ENCODE results near the gene MAGI2. TPM values are rescaled to one million over a fixed set of nuclear protein-coding genes. Genes with fewer than 3 reads are reported as not detected.

MAGI2 gene
- total and polyA plus RNA-seq, 2 donors from 2014 or later: 4.4 to 9.0 TPM

DNA sequence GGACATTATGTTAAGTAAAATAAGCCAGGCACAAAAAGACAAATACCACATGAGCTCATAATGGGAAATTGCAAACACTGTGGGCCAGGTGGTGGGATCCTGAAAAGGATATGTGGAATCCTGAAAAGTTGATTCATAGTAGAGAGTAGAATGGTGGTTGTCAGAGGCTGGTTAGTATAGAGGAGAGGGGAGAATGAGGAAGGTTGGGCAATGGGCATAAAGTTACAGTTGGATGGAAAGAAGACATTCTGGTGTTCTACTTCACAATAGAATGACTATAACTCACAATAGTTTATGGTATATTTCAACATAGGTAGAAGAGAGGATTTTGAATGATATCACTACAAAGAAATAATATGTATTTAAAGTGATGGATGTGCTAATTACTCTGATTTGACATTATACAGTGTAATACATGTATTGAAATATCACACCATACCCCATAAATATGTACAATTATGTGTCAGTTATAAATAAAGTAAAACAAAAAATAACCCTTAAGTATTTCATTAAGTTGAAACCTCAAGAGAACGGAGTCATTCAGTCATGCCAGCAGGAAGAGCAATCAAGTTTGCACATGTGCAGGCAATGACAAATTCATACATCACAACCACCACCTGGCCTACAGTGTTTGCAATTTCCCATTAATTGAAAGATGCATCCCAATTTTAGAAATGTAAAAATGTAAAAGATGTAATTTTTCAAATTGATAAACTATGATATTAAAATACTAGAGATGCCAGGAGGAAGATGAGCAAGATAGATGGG lies 156.7 kb downstream of the MAGI2 start:
- no peaks in the 10 kb centered on the region for H3K36me3 ChIP-seq (ENCODE audit: control insufficient read depth in 2 of 3, insufficient read depth in 3 of 3, low read length in 3 of 3)
- intact Hi-C loops (cut with DNase I): no loop called here
- FAIRE-seq (no peak), DNase-seq (no peak)
- H3K9ac ChIP-seq (ENCODE audit: low read length in 3 of 3): no peak overlapping the region
- TF ChIP-seq, protein P1, sequence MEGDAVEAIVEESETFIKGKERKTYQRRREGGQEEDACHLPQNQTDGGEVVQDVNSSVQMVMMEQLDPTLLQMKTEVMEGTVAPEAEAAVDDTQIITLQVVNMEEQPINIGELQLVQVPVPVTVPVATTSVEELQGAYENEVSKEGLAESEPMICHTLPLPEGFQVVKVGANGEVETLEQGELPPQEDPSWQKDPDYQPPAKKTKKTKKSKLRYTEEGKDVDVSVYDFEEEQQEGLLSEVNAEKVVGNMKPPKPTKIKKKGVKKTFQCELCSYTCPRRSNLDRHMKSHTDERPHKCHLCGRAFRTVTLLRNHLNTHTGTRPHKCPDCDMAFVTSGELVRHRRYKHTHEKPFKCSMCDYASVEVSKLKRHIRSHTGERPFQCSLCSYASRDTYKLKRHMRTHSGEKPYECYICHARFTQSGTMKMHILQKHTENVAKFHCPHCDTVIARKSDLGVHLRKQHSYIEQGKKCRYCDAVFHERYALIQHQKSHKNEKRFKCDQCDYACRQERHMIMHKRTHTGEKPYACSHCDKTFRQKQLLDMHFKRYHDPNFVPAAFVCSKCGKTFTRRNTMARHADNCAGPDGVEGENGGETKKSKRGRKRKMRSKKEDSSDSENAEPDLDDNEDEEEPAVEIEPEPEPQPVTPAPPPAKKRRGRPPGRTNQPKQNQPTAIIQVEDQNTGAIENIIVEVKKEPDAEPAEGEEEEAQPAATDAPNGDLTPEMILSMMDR (IDR thresholded peaks at IDR 0.05; ENCODE audit: borderline replicate concordance, extremely low read depth, insufficient read depth): no peak
- H3K27ac ChIP-seq (ENCODE audit: low read depth in 2 of 2, low read length in 2 of 2): no peak overlapping the region
- no peaks in the 10 kb centered on the region for H3K27me3 ChIP-seq (ENCODE audit: control insufficient read depth, insufficient read depth, low read length)
- H3K9me3 ChIP-seq (ENCODE audit: control insufficient read depth in 2 of 3, insufficient read depth in 1 of 3, low read length in 3 of 3): no peaks in the 10 kb centered on the region
- H3K4me3 ChIP-seq (ENCODE audit: low read length in 3 of 3): no peak overlapping the region
- peaks cover 0 to 5% (median 3%) of the 10 kb centered on the region in 3 donors for H3K4me1 ChIP-seq (ENCODE audit: control insufficient read depth in 2 of 3, insufficient read depth in 2 of 3, low read depth in 1 of 3, low read length in 3 of 3)

DNA sequence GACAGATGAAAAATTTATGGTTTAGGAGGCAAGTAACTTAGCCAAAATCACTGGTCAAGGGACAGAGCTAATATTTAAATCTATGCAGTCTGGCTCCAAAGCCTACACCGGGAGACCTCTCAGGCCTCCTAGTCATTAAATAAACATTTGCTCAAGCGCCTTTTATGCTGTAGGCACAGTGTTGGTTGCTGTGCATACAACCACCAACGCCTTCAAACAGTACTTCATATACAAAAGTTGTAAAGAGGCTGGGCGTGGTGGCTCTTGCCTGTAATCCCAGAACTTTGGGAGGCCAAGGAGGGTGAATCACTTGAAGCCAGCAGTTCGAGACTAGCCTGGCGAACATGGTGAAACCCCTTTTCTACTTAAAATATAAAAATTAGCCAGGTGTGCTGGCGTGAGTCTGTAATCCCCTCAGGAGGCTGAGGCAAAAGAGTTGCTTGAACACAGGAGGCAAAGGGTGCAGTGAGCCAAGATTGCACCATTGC lies 159.8 kb downstream of the MAGI2 start:
- TF ChIP-seq, protein P1 (IDR thresholded peaks at IDR 0.05; ENCODE audit: borderline replicate concordance, extremely low read depth, insufficient read depth): no peak
- Histone ChIP-seq H3K4me1 (ENCODE audit: control insufficient read depth in 2 of 3, insufficient read depth in 2 of 3, low read depth in 1 of 3, low read length in 3 of 3) (no peaks in the 10 kb centered on the region), H3K27me3 (ENCODE audit: control insufficient read depth, insufficient read depth, low read length) (no peaks in the 10 kb centered on the region), H3K4me3 (ENCODE audit: low read length in 3 of 3) (no peak overlapping the region), H3K36me3 (ENCODE audit: control insufficient read depth in 2 of 3, insufficient read depth in 3 of 3, low read length in 3 of 3) (no peaks in the 10 kb centered on the region), H3K9ac (ENCODE audit: low read length in 3 of 3) (no peak overlapping the region), H3K27ac (ENCODE audit: low read depth in 2 of 2, low read length in 2 of 2) (no peak overlapping the region), H3K9me3 (ENCODE audit: control insufficient read depth in 2 of 3, insufficient read depth in 1 of 3, low read length in 3 of 3) (no peaks in the 10 kb centered on the region)
- intact Hi-C loops (cut with DNase I): no loop called here
- FAIRE-seq (no peak), DNase-seq (no peak)

DNA sequence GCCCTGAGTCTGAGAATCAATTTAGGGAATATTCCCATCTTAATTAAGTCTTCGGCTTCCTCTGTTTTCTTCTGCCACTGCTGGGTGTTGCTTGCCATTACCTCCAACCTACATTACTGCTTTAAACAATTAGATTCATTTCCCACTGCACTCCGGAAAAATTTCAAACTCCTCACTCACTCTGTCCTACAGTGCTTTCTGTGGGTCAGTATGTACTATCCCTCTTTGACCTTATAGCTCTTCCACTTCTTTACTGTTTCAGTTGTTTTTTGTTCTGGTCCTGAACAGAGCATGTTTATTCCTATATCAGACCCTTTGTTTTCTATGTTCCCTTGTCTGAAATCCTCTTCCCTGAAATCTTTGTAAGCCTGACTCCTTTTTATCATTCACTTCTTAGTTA lies 160.6 kb downstream of the MAGI2 start:
- no peak overlapping the region for H3K9ac ChIP-seq (ENCODE audit: low read length in 3 of 3)
- H3K27me3 ChIP-seq (ENCODE audit: control insufficient read depth, insufficient read depth, low read length): no peaks in the 10 kb centered on the region
- H3K4me1 ChIP-seq (ENCODE audit: control insufficient read depth in 2 of 3, insufficient read depth in 2 of 3, low read depth in 1 of 3, low read length in 3 of 3): no peaks in the 10 kb centered on the region
- H3K36me3 ChIP-seq (ENCODE audit: control insufficient read depth in 2 of 3, insufficient read depth in 3 of 3, low read length in 3 of 3): no peaks in the 10 kb centered on the region
- intact Hi-C loops (cut with DNase I): no loop called here
- TF ChIP-seq, protein P1 (IDR thresholded peaks at IDR 0.05; ENCODE audit: borderline replicate concordance, extremely low read depth, insufficient read depth): no peak
- H3K27ac ChIP-seq (ENCODE audit: low read depth in 2 of 2, low read length in 2 of 2): no peak overlapping the region
- no peaks in the 10 kb centered on the region for H3K9me3 ChIP-seq (ENCODE audit: control insufficient read depth in 2 of 3, insufficient read depth in 1 of 3, low read length in 3 of 3)
- H3K4me3 ChIP-seq (ENCODE audit: low read length in 3 of 3): no peak overlapping the region
- DNase-seq (no peak), FAIRE-seq (no peak)
